ENCODE data around the gene PRSS56.
"Not testable (repeated sequence)": the region's sequence is repeated elsewhere in the genome, so short reads cannot be mapped to it uniquely, and the experiment has no call there.

PRSS56 gene

DNA sequence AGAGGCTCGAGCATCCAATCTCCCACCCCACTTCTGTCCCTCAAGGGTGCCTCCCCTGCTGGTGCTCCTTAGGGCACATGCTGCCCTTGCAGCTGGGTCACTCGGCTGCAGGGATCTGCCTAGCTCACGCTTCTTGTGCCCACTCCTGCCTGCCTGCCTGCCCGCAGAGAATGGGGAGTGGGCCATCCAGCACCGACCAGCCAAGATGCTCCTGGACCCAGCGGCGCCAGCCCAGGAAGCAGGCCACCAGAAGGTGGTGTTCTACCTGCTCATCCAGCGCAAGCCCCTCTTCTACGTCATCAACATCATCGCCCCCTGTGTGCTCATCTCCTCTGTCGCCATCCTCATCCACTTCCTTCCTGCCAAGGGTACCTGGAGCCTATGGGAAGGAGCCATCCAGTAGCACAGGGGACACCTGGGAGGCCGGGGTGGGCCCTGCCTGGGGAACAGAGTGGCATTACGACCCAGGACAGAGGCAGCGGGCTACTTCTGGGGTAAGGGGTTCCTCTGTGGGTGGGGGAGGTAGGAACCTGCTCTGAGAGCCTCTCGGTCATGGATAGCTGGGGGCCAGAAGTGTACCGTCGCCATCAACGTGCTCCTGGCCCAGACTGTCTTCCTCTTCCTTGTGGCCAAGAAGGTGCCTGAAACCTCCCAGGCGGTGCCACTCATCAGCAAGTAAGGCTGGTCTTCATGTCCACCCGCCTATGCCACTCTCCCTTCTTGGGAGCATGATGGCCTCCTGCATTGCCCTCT lies 22.7 kb downstream of the PRSS56 start:
- no peak for DNase-seq

DNA sequence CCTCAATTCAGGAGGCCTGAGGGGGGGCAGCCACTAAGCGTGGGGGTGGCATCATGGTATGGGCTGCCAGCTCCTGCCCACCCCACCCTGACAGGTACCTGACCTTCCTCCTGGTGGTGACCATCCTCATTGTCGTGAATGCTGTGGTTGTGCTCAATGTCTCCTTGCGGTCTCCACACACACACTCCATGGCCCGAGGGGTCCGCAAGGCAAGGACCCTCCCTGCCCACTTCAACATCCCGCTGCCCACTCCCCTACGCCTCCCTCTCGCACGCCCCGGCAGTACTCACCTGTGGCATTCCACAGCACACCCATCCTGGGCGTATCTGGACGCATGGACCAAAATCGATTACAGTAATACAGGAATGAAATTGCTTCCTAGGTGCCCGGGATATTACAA lies 23.3 kb downstream of the PRSS56 start:
- DNase-seq: no peak

DNA sequence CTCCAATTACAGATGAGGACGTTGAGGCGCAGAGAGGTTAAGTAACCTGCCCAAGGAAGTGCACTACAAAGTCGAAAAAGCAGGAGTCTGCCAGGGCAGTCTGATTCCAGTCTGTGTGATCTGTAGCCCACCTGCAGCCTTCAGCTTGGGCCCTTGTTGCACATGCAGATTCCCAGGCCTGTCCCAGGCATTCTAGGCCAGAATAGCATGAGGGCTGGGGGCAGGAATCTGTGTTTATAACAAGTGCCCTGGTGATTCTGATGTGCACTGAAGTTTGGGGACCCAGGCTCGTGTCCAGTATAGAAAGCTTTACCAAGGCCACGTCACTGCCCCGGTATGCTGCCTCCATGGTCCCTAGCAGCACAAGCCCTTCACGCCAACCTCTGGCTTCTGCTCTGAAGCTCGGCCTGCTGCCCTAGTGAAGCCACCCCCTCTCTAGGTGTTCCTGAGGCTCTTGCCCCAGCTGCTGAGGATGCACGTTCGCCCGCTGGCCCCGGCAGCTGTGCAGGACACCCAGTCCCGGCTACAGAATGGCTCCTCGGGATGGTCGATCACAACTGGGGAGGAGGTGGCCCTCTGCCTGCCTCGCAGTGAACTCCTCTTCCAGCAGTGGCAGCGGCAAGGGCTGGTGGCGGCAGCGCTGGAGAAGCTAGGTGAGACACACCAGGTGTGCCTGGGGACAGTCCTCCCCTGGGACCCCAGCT lies 23.9 kb downstream of the PRSS56 start:
- DNase-seq: no peak

DNA sequence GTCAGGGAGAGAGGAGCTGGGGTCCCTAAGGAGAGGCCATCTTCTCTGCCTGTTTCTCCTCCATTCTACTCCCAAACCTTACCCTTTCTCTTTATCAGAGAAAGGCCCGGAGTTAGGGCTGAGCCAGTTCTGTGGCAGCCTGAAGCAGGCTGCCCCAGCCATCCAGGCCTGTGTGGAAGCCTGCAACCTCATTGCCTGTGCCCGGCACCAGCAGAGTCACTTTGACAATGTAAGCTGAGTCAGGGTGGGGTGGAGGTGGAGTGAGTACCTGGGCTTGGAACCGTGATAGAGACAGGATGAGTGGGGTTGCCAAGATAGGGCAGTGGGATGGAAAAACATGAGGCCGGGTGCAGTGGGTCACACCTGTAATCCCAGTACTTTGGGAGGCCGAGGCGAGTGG lies 24.5 kb downstream of the PRSS56 start:
- DNase-seq: no peak

DNA sequence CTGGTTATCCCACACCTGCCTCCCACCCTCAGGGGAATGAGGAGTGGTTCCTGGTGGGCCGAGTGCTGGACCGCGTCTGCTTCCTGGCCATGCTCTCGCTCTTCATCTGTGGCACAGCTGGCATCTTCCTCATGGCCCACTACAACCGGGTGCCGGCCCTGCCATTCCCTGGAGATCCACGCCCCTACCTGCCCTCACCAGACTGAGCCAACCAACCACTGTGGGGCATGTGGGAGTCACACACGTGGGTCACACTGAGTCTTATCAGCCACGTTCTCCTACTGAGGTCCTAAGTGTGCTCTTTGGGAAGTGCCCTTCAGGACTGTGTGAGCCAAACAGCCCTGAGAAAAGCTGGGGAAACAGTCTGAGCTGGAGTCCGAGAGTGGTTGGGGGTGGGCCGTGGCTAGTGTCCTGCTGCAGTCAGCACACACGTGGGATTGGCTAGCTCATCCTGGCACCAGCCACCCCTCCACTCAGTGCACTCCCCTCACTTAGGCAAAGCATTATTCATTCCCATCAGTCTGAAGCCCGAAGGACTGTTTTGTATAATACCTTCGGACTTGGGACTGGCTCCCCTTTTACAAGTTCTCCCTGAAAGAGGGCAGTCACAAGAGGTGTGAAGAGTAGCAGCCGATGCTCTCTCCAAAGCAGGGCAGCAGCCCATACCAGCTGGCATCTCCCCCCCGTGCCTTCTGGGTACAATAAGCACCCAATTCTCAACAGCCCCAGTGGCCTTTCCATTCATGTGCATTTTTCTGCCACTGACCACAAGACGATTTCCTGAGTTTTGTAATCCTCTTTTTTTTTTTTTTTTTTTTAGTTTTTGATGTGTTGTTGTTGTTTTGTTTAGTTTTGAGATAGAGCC lies 25.6 kb downstream of the PRSS56 start:
- no peak for DNase-seq

DNA sequence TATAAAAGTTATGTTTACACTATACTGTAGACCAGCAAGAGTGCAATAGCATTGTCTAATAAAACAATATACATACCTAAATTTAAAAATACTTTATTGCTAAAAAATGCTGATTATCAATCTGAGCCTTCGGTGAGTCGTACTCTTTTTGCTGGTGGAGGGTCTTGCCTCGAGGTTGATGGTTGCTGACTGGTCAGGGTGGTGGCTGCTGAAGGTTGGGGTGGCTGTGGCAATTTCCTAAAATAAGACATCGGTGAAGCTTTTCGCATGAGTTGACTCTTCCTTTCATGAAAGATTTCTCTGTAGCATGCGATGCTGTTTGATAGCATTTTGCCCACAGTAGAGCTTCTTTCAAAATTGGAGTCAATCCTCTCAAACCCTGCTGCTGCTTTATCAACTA lies 27.8 kb downstream of the PRSS56 start:
- no peak for DNase-seq

DNA sequence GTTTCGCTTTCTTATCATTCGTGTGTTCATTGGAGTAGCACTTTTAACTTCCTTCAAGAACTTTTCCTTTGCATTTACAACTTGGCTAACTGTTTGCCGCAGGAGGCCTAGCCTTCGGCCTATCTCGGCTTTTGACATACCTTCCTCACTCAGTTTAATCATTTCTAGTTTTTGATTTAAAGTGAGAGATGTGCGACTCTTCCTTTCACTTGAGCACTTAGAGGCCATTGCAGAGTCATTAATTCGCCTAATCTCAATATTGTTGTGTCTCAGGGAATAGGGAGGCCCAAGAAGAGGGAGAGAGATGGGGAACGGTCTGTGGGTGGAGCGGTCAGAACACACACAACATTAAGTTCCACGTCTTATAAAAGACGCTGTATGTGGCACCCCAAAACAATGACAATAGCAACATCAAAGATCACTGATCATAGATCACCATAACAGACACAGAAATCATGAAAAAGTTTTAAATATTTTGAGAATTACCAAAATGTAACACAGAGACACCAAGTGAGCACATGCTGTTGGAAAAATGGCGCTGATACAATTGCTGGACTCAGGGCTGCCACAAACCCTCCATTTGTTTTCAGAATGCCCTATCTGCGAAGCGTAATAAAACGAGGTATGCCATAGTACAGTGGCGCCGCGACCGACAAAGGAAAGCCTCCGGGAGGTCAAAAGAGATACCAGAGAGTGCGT lies 29.6 kb downstream of the PRSS56 start:
- no peak for DNase-seq

DNA sequence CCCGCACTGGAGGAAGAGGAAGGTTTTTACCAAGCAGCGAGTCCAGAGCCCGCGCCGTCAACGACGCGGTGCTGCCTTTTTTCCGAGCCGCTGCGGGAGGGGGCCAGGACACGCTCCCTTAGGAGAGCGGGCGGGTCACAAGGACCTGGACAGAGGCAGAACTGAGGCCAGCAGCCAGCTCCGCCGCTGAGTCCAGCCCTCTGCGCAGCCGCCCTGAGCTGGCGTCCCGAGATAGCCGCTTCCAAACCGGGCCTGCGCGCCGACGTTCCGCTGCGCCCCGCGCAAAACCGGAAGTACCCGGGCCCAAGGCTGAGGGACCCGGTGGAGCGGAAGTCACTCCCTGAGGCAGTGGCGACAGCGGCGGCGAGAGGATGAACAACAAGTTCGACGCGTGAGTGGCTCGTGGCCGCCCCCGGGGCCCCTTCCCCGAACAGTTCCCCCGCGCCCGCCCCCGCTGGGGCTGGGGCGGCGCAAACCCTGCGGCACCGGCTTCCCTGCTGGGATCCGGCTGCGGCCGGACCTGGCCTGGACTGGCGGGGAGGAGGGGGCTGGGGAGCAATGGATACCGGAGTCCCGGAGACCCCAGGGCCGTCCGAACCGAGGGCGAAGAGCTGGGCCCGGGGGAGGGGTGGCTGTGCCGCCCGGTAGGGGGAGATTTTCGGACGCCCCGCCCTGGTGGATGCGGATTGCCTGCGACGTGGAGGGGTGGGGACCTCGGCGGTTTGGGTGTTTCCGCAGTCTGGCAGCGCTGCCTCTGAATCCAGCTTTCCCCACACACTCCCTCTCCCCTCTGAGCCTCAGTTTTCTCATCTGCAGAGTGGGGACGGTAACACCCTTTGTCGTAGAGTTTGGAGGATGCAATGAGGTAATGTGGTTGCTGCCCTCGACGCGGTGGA lies 30.4 kb downstream of the PRSS56 start, which contains the start of the genes EIF4E2 and TIGD1:
EIF4E2 (plus strand) TSS at position 336 of the 896 bp plus-strand sequence; CDS start at position 372, 36 bp downstream.
TIGD1 (minus strand) TSS at position 204 of the 896 bp plus-strand sequence. CDS start 675 bp downstream, outside the sequence.
- DNase-seq: peak; percentile 94 to 95

DNA sequence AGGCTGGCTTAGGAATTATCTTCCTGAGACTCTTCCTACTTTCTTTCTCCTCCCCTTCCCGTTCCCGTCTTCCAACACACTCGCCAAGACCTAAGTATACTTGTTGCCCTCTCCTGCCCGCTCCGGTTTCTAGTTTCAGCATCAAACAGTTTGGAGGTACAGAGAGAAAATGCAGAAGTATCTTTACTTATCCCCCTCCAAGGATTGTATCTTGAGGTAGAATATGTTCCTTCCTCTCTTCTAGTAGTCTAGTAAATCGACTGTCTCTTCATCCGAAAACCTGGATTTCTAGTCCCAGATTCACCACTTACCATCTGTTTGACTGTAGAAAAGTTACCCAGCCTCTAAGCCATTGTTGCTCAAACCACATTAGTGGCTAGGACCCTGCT lies 31.1 kb downstream of the PRSS56 start:
- DNase-seq: no peak

DNA sequence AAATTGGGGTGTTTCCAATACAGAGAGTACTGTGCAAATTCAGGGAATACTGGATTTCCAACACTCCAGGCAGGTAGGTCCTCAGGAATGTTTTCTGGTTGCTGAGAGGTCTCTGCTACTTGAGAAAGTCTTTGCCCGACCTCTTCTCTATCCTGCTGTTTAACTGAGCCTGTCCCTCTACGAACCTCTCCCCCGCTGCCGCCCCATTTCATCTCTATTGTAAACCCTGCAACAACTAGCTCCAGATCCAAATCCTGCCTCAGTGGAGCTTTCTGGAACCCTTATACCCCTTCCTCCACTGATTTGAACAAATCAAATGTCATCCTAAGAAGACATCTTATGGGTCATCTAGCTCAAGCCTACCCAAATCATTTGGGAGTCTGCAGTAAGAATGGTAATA lies 31.6 kb downstream of the PRSS56 start:
- DNase-seq: no peak

DNA sequence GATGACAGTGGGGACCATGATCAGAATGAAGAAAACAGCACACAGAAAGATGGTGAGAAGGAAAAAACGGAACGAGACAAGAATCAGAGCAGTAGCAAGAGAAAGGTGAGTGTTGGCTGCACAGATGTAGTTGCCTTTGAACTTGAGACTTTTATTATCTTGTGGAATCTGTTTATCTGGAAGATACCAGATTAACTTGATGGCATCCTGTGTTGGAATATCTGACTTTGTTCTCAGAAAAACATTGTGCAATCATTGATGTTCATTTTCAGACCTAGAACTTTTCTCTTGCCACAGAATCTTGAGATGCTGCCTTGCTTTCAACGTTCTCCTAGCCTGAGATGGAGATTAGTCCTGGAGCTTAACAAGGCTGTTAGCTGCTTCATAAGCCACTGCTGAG lies 36.2 kb downstream of the PRSS56 start:
- DNase-seq: no peak

DNA sequence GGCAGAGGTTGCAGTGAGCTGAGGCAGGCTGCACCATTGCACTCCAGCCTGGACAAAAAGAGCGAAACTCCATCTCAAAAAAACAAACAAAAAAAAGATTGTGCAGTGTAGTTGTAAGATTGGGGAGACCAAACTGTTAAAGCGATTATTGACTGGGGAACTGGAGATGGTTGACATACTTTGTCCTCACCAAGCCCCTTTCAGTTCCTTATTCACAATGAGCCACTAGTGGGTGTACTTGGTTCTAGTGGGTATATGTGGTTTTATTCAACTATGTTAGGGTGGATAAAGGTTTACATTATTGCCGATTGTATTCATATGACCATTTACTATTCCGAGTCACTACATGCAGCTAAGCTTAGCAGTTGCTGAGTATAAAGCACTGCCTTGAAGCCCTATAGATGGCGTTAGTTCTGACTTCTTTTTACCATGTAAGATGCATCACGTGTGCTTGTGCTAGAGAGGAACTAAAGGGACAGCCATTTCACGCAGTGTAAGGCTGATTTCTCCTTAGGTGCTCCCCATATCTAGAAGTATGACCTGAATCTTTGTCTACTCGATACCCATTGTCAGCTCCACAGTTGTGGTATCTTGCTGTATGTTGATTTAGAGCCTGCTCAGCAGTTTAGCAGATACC lies 42.4 kb downstream of the PRSS56 start:
- no peak for DNase-seq

DNA sequence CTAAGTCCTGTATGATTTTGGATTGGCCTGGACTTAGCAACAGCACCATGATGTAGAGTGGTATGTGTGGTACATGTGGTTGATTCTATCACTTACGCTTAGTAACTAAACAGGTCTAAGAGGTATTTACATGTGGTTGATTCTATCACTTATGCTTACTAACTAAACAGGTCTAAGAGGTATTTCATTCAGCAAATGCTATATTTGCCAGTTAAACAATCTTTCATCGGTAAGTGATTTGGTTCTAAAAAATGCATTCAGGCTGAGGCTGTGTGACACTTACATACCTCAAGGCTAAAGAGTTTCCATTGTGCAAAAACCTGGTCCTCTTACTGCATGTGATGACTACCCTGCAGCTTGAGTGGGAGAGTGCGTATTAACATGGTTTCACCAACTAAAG lies 43.4 kb downstream of the PRSS56 start:
- DNase-seq: no peak

DNA sequence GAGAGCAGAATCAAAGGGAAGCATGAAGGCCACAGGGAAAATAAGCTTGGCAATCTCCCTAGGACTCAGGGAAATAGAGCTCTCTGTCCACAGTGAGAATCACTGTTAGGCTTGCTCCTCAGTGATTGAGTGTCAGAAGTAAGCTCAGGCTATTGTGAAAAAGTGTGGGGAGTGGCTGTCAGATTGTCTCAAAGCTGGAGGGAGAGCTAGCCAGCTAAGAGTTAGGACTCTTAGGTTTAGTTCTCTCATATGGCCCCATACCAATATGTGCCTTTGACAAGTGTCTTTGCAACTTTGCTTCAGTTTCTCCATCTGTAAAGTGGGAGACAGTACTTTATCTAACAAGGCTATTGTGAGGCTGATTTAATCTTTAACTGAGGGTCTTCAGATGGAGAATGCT lies 47.5 kb downstream of the PRSS56 start:
- no peak for DNase-seq

DNA sequence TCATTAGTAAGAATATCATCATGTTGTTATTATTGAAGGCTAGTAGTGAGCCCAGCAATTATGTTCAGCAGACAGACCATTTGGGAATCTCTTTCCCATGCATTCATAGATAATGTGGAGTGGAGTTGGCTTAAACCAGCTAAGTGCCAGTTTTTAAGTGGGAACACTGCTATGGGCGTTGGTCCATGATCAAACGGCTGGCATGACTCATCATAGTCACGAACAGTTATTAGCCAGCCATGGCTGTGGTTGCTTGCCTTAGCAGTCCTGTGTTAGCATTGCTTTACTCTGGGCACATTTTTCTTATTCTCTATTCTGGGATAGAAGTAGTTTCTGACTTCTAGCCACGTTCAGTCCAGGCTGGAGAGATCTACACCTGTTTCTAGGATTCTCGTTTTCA lies 48.0 kb downstream of the PRSS56 start:
- no peak for DNase-seq

DNA sequence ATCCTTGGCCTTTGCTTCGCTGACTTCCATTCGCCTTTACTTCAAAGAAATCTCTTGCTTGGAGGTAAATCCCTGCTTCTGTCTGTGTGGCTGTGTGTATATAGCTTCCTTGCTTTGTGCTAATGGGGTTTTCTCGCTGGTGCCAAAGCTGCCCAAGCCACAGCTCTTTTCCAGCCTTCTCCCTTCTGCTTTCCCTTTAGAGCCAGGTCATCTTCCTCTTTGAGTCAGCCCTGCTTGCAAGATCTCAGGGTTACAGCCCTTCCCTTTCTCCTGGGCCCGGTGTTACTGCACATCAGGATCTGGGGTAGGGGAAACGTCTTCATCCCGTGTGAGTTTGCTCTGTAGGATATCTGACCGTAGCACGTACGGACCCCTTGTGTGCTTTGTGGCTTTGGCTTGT lies 49.4 kb downstream of the PRSS56 start:
- no peak for DNase-seq

DNA sequence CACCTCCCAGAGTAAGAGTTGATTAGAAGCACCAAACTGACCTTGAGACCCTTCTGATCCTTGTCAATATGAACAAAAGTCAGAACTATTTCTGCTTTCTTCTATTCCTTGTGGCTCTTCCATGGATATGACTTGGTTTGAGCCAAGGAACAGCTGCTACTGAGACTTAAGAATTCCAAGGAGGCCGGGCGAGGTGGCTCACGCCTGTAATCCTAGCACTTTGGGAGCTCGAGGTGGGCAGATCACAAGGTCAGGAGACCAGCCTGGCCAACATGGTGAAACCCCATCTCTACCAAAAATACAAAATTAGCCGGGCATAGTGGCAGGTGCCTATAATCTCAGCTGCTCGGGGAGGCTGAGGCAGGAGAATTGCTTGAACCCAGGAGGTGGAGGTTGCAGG lies 50.3 kb downstream of the PRSS56 start:
- DNase-seq: not testable (repeated sequence)

DNA sequence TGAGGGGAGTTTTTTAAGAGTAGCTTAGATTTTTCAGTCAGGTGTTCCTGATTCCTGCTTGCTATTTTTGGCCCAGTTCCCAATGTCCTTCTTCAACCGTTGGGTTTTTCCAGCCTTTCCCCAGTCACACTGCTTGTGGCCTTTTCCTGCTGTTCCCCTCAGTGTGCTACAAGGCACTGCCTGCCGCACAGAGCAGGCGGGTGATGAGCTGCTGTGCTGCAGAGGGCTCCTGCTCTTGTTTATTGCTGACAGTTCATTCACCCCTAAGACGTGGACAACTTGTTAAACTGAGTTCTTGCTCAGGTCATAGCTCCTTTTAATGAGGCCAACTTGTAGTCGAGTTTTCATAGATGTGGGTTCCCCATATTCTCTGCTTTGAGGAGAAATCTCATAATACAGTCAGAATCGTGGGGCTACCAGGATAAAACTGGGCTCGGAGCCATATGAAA lies 50.9 kb downstream of the PRSS56 start:
- DNase-seq: no peak

DNA sequence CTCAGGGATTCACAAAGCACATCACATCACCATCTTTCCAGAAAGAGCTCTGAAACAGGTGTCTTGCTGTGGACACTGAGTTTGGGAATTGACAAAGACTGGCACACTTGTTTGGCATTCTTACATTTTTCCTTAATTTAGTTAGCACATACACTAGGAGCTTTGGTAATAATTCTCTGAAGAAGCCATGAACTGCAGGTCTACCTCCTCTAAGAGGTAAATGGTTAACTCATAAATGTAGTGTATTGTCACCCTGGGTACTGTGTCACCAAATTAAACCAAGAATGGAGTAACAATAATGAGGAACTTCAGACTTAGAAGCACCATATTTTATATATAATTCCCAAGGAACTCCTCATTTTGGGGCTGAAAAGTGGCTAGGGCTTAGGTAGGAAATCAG lies 52.9 kb downstream of the PRSS56 start:
- DNase-seq: no peak

DNA sequence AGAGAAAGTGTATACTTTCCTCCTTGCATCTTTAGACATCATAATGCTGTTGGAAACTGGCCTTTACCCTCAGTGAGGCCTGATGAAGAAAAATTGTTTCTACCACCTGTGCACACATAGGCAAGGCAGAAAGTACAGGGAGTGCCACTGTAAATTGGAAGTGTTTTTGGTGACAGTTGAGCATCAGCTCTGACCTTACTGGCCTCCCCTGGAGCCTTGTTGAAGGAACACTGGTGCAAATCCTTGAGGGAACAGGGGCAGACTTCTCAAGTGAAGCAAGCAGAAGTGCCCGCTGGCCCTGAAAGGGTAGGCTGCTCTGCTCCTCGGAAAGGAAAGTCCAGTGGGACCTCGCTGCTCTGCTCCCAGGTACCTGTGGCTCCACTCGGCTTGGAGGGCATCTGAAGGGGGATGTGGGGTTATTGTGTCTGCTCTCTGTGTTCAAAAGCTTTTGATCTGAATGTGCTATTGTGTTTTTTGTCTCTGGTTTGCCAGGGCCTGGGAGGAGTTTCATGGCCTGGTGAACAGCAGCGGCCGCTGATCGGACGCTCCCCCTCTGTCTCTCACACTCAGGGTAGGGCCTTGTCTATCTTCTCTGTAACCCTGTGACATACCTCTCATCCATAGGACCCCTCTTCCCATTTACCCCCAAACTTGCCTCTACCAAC lies 53.7 kb downstream of the PRSS56 start:
- no peak for DNase-seq
